ENCODE results near the gene ARHGEF19.

The ARHGEF19 gene

GRCh38 chr1:16207318-16208269 is 4.9 kb downstream of the ARHGEF19 start:
- peak overlapping the region; percentile 69 for H3K4me3 ChIP-seq (ENCODE audit: control insufficient read depth, low read depth, low read length)
- no peak for DNase-seq (ENCODE audit: low read depth)
- TF ChIP-seq CTCF (IDR thresholded peaks at IDR 0.05; ENCODE audit: control insufficient read depth, insufficient read depth, low read depth, low read length, missing control alignments) = no peak

- no peak for TF ChIP-seq CTCF (IDR thresholded peaks at IDR 0.05; ENCODE audit: control insufficient read depth, insufficient read depth, low read depth, low read length, missing control alignments)
- H3K4me3 ChIP-seq (ENCODE audit: control insufficient read depth, low read depth, low read length) = peak overlapping the region; percentile 69
- DNase-seq (ENCODE audit: low read depth) = peak; percentile 94
Measured at GRCh38 chr1:16206547-16207317, 5.7 kb downstream of the ARHGEF19 start.

GRCh38 chr1:16205891-16206546 is 6.4 kb downstream of the ARHGEF19 start:
- no peak for TF ChIP-seq CTCF (IDR thresholded peaks at IDR 0.05; ENCODE audit: control insufficient read depth, insufficient read depth, low read depth, low read length, missing control alignments)
- peak overlapping the region; percentile 69 for H3K4me3 ChIP-seq (ENCODE audit: control insufficient read depth, low read depth, low read length)
- DNase-seq (ENCODE audit: low read depth) = no peak

GRCh38 chr1:16205334-16205671 is 7.1 kb downstream of the ARHGEF19 start:
- no peak for TF ChIP-seq CTCF (IDR thresholded peaks at IDR 0.05; ENCODE audit: control insufficient read depth, insufficient read depth, low read depth, low read length, missing control alignments)
- DNase-seq (ENCODE audit: low read depth) = no peak
- no peak overlapping the region for H3K4me3 ChIP-seq (ENCODE audit: control insufficient read depth, low read depth, low read length)

GRCh38 chr1:16204634-16205333 is 7.7 kb downstream of the ARHGEF19 start:
- H3K4me3 ChIP-seq (ENCODE audit: control insufficient read depth, low read depth, low read length) = no peak overlapping the region
- DNase-seq (ENCODE audit: low read depth) = no peak
- TF ChIP-seq CTCF (IDR thresholded peaks at IDR 0.05; ENCODE audit: control insufficient read depth, insufficient read depth, low read depth, low read length, missing control alignments) = peak; percentile 40

- TF ChIP-seq CTCF (IDR thresholded peaks at IDR 0.05; ENCODE audit: control insufficient read depth, insufficient read depth, low read depth, low read length, missing control alignments) = no peak
- no peak overlapping the region for H3K4me3 ChIP-seq (ENCODE audit: control insufficient read depth, low read depth, low read length)
- DNase-seq (ENCODE audit: low read depth) = no peak
Measured at GRCh38 chr1:16204216-16204615, 8.2 kb downstream of the ARHGEF19 start.
